WTC11 (cell line): ENCODE data around the gene LARGE1. TPM values are rescaled to one million over a fixed set of nuclear protein-coding genes. Genes with fewer than 3 reads are reported as not detected.

Experiments
- ATAC-seq: fragments of 200-7000 bp; cut with Tn5 transposase; 2 replicates; pipeline ENCODE4 v1.10.0; 2021; ENCODE audit warnings: mild to moderate bottlenecking, moderate library complexity
- CTCF ChIA-PET: fragments of 300-600 bp; sonication (Branson Sonifier 250); formaldehyde crosslinking; loops from one replicate; lab custom pipeline; 2021; ENCODE audit warnings: antibody characterized with exemption; lab: Charles Lee
- POLR2A ChIA-PET: fragments of 350-600 bp; sonication (Branson Sonifier 250); formaldehyde crosslinking; loops from one replicate; lab custom pipeline; 2021; ENCODE audit warnings: antibody characterized with exemption; lab: Charles Lee
- DNase-seq: peaks from one replicate; pipeline ENCODE4 v3.0.0; 2021; ENCODE audit warnings: low spot score
- H3K27ac Mint-ChIP-seq: 2 replicates; pipeline ENCODE4 v1.8.0; 2021; ENCODE audit warnings: mixed read lengths
- H3K27me3 Mint-ChIP-seq: 2 replicates; pipeline ENCODE4 v1.8.0; 2021; ENCODE audit warnings: low read depth, mild to moderate bottlenecking, moderate library complexity, mixed read lengths
- H3K36me3 Mint-ChIP-seq: 2 replicates; pipeline ENCODE4 v1.8.0; 2021; ENCODE audit warnings: mixed read lengths
- H3K4me1 Mint-ChIP-seq: 2 replicates; pipeline ENCODE4 v1.8.0; 2022; ENCODE audit warnings: mixed read lengths
- H3K4me3 Mint-ChIP-seq: 2 replicates; pipeline ENCODE4 v1.8.0; 2021; ENCODE audit warnings: mild to moderate bottlenecking, moderate library complexity, mixed read lengths
- H3K9me3 Mint-ChIP-seq: 2 replicates; pipeline ENCODE4 v1.8.0; 2021; ENCODE audit warnings: mixed read lengths
- ATF1 ChIP-seq: sonication (generic); formaldehyde crosslinking; IDR thresholded peaks from 2 replicates; pipeline ENCODE4 v1.8.1; 2023; ENCODE audit warnings: mild to moderate bottlenecking, moderate library complexity, missing genetic modification reagents
- CDX4 ChIP-seq: fragments of 250-450 bp; sonication (Bioruptor Pico); IDR thresholded peaks from 2 replicates; pipeline ENCODE4 v1.9.0; 2021; ENCODE audit warnings: moderate library complexity, mild to moderate bottlenecking, inconsistent platforms, borderline replicate concordance
- CTCF ChIP-seq: fragments of 200-600 bp; IDR thresholded peaks from 2 replicates; pipeline ENCODE4 v1.8.0; 2022; ENCODE audit warnings: antibody characterized with exemption
- E2F4 ChIP-seq: sonication (generic); formaldehyde crosslinking; IDR thresholded peaks from 2 replicates; pipeline ENCODE4 v1.8.1; 2022; ENCODE audit warnings: low read depth, mild to moderate bottlenecking, moderate library complexity, missing genetic modification reagents, borderline replicate concordance
- E2F5 ChIP-seq: sonication (generic); formaldehyde crosslinking; IDR thresholded peaks from 2 replicates; pipeline ENCODE4 v1.8.1; 2022; ENCODE audit warnings: mild to moderate bottlenecking, moderate library complexity, missing genetic modification reagents
- FOXJ3 ChIP-seq: sonication (generic); formaldehyde crosslinking; IDR thresholded peaks from 2 replicates; pipeline ENCODE4 v1.9.0; 2021; ENCODE audit warnings: missing genetic modification reagents, mild to moderate bottlenecking, borderline replicate concordance
- FOXP4 ChIP-seq: sonication (generic); formaldehyde crosslinking; IDR thresholded peaks from 2 replicates; pipeline ENCODE4 v1.8.0; 2022; ENCODE audit warnings: mild to moderate bottlenecking, missing genetic modification reagents
- GRHL2 ChIP-seq: fragments of 250-450 bp; sonication (Bioruptor Pico); IDR thresholded peaks from 2 replicates; pipeline ENCODE4 v1.8.0; 2022; ENCODE audit warnings: mild to moderate bottlenecking, moderate library complexity; ENCODE audit not compliant: insufficient replicate concordance, severe bottlenecking
- GTF2I ChIP-seq: fragments of 250-450 bp; sonication (Bioruptor Pico); conservative IDR thresholded peaks from 2 replicates; pipeline ENCODE4 v1.4.0; 2021; ENCODE audit warnings: mild to moderate bottlenecking
- KAT7 ChIP-seq: sonication (generic); formaldehyde crosslinking; IDR thresholded peaks from 2 replicates; pipeline ENCODE4 v1.8.1; 2023; ENCODE audit warnings: missing genetic modification reagents, mild to moderate bottlenecking, borderline replicate concordance
- NFE2L1 ChIP-seq: sonication (generic); formaldehyde crosslinking; IDR thresholded peaks from 2 replicates; pipeline ENCODE4 v1.8.1; 2023; ENCODE audit warnings: missing genetic modification reagents
- NR2C2 ChIP-seq: sonication (generic); formaldehyde crosslinking; IDR thresholded peaks from 2 replicates; pipeline ENCODE4 v1.8.0; 2022; ENCODE audit warnings: mild to moderate bottlenecking, missing genetic modification reagents
- PRDM15 ChIP-seq: sonication (generic); formaldehyde crosslinking; IDR thresholded peaks from 2 replicates; pipeline ENCODE4 v1.8.0; 2022; ENCODE audit warnings: missing genetic modification reagents
- SP1 ChIP-seq: sonication (generic); formaldehyde crosslinking; conservative IDR thresholded peaks from 2 replicates; pipeline ENCODE4 v1.8.1; 2022; ENCODE audit warnings: missing genetic modification reagents
- TEAD1 ChIP-seq: sonication (generic); formaldehyde crosslinking; IDR thresholded peaks from 2 replicates; pipeline ENCODE4 v1.8.0; 2022; ENCODE audit warnings: mild to moderate bottlenecking, missing genetic modification reagents
- USF1 ChIP-seq: sonication (generic); formaldehyde crosslinking; IDR thresholded peaks from 2 replicates; pipeline ENCODE4 v1.8.0; 2022; ENCODE audit warnings: mild to moderate bottlenecking, missing genetic modification reagents
- ZMAT4 ChIP-seq: fragments of 250-450 bp; sonication (Bioruptor Pico); IDR thresholded peaks from 2 replicates; pipeline ENCODE4 v1.9.0; 2021; ENCODE audit warnings: mild to moderate bottlenecking
- total RNA-seq: library from RNA; stranded (reverse); gene quantifications from 3 replicates; pipeline ENCODE4 v1.2.3, GENCODE V29; 2021
- TF ChIP-seq, protein P1 (sequence below): sonication (generic); formaldehyde crosslinking; IDR thresholded peaks from 2 replicates; pipeline ENCODE4 v1.8.1; 2023; ENCODE audit warnings: mild to moderate bottlenecking, missing genetic modification reagents, borderline replicate concordance
- TF ChIP-seq, protein P2 (sequence below): sonication (generic); formaldehyde crosslinking; IDR thresholded peaks from 2 replicates; pipeline ENCODE4 v1.8.1; 2022; ENCODE audit warnings: mild to moderate bottlenecking, missing genetic modification reagents, moderate library complexity, borderline replicate concordance

LARGE1 gene
- total RNA-seq, 1 experiment from 2014 or later: 72.6 TPM

DNA sequence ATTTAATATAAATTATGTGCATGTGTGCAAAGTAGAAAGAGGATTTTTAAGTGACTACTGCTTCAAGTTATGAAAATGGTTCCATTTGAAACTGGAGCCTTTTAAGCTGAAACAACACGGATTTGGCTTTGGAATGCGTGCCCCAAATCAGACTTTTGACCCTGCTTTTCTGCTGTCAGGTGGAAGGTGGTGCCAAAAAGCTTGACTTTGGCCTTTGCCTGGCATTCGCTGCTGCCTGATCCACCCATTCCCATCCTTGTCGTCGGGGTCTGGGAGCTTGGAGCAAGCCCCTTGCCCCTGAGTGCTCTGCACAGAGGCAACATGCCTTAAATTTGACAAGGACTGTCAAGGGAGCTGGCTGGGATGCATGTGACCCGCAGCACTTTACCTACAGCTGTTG is 526.8 kb downstream of the LARGE1 start:
- Mint-ChIP-seq H3K27ac (no peak overlapping the region), H3K27me3 (no peaks in the 10 kb centered on the region)
- no peak for ATAC-seq
- TF ChIP-seq GTF2I (CRISPR knock-in tag) (no peak), E2F4 (no peak), ZMAT4 (no peak), NFE2L1 (CRISPR knock-in tag) (no peak), E2F5 (CRISPR knock-in tag) (no peak), USF1 (CRISPR knock-in tag) (no peak), CTCF (no peak), TEAD1 (CRISPR knock-in tag) (no peak), NR2C2 (no peak), FOXP4 (CRISPR knock-in tag) (no peak), ATF1 (CRISPR knock-in tag) (no peak), PRDM15 (CRISPR knock-in tag) (no peak), CDX4 (CRISPR knock-in tag) (no peak), GRHL2 (CRISPR knock-in tag) (no peak), FOXJ3 (CRISPR knock-in tag) (no peak), KAT7 (no peak), SP1 (no peak)
- TF ChIP-seq, protein P1, sequence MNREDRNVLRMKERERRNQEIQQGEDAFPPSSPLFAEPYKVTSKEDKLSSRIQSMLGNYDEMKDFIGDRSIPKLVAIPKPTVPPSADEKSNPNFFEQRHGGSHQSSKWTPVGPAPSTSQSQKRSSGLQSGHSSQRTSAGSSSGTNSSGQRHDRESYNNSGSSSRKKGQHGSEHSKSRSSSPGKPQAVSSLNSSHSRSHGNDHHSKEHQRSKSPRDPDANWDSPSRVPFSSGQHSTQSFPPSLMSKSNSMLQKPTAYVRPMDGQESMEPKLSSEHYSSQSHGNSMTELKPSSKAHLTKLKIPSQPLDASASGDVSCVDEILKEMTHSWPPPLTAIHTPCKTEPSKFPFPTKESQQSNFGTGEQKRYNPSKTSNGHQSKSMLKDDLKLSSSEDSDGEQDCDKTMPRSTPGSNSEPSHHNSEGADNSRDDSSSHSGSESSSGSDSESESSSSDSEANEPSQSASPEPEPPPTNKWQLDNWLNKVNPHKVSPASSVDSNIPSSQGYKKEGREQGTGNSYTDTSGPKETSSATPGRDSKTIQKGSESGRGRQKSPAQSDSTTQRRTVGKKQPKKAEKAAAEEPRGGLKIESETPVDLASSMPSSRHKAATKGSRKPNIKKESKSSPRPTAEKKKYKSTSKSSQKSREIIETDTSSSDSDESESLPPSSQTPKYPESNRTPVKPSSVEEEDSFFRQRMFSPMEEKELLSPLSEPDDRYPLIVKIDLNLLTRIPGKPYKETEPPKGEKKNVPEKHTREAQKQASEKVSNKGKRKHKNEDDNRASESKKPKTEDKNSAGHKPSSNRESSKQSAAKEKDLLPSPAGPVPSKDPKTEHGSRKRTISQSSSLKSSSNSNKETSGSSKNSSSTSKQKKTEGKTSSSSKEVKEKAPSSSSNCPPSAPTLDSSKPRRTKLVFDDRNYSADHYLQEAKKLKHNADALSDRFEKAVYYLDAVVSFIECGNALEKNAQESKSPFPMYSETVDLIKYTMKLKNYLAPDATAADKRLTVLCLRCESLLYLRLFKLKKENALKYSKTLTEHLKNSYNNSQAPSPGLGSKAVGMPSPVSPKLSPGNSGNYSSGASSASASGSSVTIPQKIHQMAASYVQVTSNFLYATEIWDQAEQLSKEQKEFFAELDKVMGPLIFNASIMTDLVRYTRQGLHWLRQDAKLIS: no peak
- TF ChIP-seq, protein P2, sequence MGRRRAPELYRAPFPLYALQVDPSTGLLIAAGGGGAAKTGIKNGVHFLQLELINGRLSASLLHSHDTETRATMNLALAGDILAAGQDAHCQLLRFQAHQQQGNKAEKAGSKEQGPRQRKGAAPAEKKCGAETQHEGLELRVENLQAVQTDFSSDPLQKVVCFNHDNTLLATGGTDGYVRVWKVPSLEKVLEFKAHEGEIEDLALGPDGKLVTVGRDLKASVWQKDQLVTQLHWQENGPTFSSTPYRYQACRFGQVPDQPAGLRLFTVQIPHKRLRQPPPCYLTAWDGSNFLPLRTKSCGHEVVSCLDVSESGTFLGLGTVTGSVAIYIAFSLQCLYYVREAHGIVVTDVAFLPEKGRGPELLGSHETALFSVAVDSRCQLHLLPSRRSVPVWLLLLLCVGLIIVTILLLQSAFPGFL (CRISPR knock-in tag): no peak
- TF ChIP-seq, all 79 proteins: peak for 0
- Mint-ChIP-seq H3K9me3 (0 out of 2 replicates have a peak, but pooled peaks cover 3% of the 10 kb centered on the region), H3K36me3 (no peaks in the 10 kb centered on the region), H3K4me3 (no peak overlapping the region), H3K4me1 (no peaks in the 10 kb centered on the region)
- no peak for DNase-seq
- POLR2A ChIA-PET: no interaction called here
- CTCF ChIA-PET: interaction anchor here (1.0 kb wide), 1 partner anchor 91 kb away, joined by 3 read pairs; no protein-coding TSS in a partner anchor
